Lower leg skin (tissue), 3 donors: ENCODE data around the gene ADGRL1.

Experiments used
- POLR2A ChIP-seq, 2 donors: fragments of 450-650 bp; IDR thresholded peaks; one replicate each; pipeline ENCODE4 v1.6.1; 2016 to 2017; ENCODE audit warnings: antibody characterized with exemption in 2 of 2, mild to moderate bottlenecking in 1 of 2, moderate library complexity in 1 of 2
- TF ChIP-seq, protein P1 (sequence below), 3 donors: fragments of 450-650 bp; IDR thresholded peaks; one replicate each; pipeline ENCODE4 v1.5.1; 2016; ENCODE audit warnings: antibody characterized with exemption in 3 of 3, mild to moderate bottlenecking in 3 of 3, moderate library complexity in 2 of 3

DNA sequence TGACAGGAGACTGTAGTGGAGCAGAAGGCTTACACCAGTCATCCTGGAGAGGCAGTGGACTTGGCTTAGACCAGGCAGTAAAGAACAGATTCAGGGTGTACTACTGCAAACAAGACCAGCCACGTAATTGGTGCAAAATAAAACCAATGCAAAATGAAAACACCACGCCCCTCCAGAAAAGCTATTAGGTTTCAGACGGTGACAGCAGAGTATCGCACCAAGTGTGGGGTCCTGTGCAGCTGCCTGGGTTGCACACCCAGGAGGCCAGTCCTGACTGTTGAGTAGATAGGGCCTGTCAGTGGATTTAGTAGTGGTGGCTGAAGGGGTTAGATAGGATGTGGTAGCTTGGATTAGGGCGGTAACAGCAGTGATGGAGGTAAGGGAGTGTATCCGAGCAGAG, 83.0 kb downstream of the ADGRL1 start:
- TF ChIP-seq, protein P1, sequence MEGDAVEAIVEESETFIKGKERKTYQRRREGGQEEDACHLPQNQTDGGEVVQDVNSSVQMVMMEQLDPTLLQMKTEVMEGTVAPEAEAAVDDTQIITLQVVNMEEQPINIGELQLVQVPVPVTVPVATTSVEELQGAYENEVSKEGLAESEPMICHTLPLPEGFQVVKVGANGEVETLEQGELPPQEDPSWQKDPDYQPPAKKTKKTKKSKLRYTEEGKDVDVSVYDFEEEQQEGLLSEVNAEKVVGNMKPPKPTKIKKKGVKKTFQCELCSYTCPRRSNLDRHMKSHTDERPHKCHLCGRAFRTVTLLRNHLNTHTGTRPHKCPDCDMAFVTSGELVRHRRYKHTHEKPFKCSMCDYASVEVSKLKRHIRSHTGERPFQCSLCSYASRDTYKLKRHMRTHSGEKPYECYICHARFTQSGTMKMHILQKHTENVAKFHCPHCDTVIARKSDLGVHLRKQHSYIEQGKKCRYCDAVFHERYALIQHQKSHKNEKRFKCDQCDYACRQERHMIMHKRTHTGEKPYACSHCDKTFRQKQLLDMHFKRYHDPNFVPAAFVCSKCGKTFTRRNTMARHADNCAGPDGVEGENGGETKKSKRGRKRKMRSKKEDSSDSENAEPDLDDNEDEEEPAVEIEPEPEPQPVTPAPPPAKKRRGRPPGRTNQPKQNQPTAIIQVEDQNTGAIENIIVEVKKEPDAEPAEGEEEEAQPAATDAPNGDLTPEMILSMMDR (IDR thresholded peaks at IDR 0.05) = no peak
- no peak for TF ChIP-seq POLR2A (IDR thresholded peaks at IDR 0.05)
